HG02759 (cell line): Measurements from ENCODE around the gene CLCN7.

Source experiments
- ATAC-seq: cut with Tn5 transposase; IDR thresholded peaks from one replicate; pipeline ENCODE4 v1.9.1; 2021; ENCODE audit warnings: mild to moderate bottlenecking, moderate library complexity; ENCODE audit not compliant: unreplicated experiment

CLCN7 gene

GRCh38 chr16:1407753-1408152 is 67.1 kb downstream of the CLCN7 start:
- ATAC-seq, result peak; percentile 9

GRCh38 chr16:1403733-1404132 is 71.1 kb downstream of the CLCN7 start:
- ATAC-seq, result no peak

- ATAC-seq, result no peak
Observed at GRCh38 chr16:1403036-1403435, 71.8 kb downstream of the CLCN7 start.

DNA sequence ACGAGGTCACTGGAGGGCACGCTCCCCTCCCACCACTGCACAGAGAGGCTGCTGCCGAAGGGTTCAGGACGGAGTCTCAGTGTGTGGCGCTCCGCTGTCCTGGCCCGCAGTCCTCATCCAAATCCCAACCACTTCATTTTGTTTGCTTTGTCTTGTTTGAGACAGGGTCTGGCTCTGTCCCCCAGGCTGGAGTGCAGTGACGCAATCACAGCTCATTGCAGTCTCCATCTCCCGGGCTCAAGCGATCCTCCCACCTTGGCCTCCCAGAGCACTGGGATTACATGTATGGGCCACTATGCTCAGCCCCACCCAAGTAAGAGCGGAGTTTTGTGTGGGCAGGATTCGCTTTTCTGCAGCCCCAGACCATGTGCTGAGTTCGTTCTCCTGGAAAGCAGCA is 73.1 kb downstream of the CLCN7 start:
- no peak for ATAC-seq

GRCh38 chr16:1401061-1401757 is 73.6 kb downstream of the CLCN7 start:
- no peak for ATAC-seq

- no peak for ATAC-seq
Observed at GRCh38 chr16:1398826-1399581, 75.8 kb downstream of the CLCN7 start.

- ATAC-seq, result no peak
Observed at GRCh38 chr16:1398351-1398750, 76.5 kb downstream of the CLCN7 start.

DNA sequence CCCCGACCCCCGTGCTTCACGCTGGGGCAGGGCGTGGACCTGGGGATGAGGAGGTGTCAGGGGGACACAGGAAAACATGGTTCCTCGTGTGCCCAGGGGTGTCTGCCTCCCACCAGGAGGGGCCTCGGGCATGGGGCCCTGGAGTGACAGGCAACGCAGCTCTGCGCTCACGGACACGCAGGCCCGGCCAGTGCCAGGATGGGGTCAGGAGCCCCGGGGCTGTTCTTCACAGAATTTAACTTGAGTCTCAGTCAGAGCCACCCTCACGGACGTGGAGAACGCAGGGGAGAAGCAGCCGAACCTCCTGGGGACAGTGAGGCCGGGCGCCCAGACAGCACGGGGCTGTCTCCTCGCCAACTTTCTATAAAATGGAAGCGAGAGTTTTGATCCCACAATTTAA is 77.0 kb downstream of the CLCN7 start:
- no peak for ATAC-seq

DNA sequence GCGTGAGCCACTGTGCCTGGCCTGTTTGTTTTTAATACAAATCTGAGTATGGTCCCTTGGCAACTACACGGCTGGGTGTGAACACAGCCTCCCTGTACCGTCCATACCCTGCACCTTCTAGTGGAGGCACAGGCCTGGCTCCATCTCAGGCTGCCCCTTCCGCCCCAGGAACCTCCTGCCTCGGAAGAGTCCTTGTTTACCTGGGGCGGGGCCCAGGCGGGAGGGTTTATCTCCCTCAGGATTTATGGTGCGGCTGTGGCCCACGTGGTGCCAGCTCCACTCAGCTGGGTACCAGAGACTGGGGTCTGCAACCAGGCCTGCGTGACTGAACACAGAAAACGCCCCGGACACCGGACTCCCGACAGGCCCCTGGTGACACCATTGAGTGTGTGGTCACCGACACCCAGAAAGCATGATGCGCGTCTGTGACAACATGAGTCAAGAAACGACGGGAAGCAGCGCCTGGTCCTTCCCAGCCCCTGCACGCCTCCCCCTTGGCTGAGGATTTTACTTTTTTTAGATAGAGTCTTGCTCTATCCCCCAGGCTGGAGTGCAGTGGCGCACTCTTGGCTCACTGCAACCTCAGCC is 79.3 kb downstream of the CLCN7 start:
- no peak for ATAC-seq
